CD4-positive, alpha-beta T cell treated with Interleukin-1 beta for 1 hour (primary cell): ENCODE data around the gene LSMEM2.
"Not testable (repeated sequence)": the region's sequence is repeated elsewhere in the genome, so short reads cannot be mapped to it uniquely, and the experiment has no call there.

ENCODE experiments used
- DNase-seq, 2 donors: peaks; one replicate each; pipeline ENCODE4 v3.0.0-alpha.2; 2020 to 2022

LSMEM2 gene

GRCh38 chr3:50300681-50301254 lies 21.9 kb downstream of the LSMEM2 start:
- DNase-seq: no peak

DNA sequence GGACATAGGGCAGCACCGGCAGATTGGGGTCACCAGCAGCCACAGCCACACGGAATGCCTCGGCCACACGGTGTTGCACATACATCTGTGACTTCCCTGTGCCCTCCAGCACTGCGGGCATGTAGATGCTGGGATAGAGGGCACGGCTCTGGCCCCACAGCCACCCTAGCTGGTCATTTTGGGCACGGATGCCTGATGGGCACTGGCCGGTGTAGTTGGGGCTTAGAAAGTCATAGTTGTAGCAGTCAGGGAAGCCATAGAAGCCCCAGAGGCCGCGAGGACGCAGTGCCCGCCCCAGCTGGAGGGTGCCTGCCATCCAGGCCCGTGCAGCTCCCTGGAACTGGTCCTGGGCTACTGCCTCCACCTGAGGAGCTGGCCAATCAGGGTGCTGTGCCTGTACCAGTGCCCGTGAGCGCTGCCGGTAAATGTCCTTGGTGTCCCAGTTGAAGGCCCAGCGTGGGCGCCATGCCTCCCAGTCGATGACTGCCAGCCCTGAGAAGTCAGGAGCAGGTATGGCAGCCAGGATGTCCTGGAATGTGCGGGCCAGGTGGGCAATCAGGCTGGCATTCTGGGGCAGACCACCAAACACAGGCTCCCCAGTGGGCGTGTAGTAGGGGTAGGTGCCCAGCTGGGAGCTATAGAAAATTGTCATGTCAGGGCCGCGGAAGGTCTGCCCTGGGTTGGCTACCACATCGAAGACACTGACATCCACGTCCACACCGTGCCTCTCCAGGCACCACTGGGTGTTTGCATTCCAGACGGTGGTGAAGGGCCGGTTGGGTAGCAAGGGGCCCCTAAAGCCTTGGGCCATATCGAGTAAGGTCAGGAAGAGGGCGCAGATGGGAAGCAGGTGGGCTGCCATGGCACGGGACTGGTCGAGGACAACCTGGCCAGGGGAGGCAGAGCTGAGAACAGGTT lies 23.5 kb downstream of the LSMEM2 start:
- DNase-seq: no peak

- DNase-seq: no peak
Observed at GRCh38 chr3:50303013-50303815, 24.3 kb downstream of the LSMEM2 start, which contains the start of gene HYAL1. Gene HYAL1, minus strand, starts transcription at chr3:50303574. Its CDS starts 618 bp downstream, at chr3:50302956.

DNA sequence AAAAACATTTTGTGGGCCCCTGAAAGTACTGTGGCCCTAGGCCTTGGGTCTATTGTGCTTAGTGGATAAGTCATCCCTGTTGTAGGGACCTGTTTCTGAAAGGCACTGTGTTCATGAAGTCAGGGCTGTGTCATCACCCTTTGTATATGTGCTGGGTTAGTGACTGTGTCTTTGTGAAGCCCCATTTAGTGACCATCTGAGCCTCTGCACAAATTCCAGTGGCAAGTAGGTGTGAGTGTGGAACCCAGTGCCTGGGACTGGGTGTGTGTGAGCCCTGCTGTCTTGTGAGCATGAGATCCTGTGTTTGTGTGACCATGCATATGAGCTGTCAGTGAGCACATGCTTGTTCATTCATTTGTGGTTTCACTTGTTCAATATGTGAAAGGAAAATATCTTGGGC lies 25.7 kb downstream of the LSMEM2 start:
- DNase-seq: no peak

DNA sequence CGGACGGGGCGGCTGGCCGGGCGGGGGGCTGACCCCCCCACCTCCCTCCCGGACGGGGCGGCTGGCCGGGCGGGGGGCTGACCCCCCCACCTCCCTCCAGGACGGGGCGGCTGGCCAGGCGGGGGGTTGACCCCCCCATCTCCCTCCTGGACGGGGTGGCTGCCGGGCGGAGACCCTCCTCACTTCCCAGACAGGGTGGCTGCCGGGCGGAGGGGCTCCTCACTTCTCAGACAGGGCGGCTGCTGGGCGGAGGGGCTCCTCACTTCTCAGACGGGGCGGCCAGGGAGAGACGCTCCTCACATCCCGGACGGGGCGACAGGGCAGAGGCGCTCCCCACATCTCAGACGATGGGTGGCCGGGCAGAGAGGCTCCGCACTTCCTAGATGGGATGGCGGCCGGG lies 33.2 kb downstream of the LSMEM2 start:
- DNase-seq: not testable (repeated sequence)

- DNase-seq: no peak
Observed at GRCh38 chr3:50314342-50314741, 35.5 kb downstream of the LSMEM2 start.

- DNase-seq: no peak
Observed at GRCh38 chr3:50314816-50315215, 35.9 kb downstream of the LSMEM2 start.

DNA sequence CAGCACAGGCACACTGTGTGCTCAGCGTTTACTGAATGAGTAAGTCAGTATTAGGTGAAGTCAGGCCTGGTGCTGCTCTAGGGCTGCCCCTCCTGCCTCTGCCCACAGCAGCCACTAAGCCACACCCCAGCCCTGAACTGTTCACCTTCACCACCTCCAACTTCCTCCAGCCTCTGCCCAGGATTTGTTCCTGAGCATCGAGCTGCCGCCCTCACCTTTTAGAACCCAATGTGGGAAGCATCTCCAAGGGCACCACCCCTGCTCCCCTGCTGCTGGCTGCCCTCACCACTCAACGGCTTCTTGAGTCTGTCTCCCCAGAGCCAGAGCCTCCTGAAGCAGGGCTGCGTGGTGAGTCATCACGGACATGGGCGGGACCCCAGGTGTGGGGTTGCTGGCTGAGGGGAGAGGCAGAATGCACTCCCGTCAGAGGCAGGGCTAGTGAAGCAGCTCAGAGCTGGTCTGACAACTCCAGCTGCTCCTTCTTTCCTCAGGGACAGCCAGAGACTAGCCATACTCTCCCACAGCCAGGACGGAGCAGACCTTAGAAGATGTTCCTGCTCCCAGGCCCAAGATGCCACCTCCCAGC lies 37.9 kb downstream of the LSMEM2 start:
- peak; percentile 60 to 75 for DNase-seq

GRCh38 chr3:50317300-50317699 lies 38.4 kb downstream of the LSMEM2 start:
- DNase-seq: no peak

GRCh38 chr3:50318163-50318562 lies 39.3 kb downstream of the LSMEM2 start:
- DNase-seq: no peak

DNA sequence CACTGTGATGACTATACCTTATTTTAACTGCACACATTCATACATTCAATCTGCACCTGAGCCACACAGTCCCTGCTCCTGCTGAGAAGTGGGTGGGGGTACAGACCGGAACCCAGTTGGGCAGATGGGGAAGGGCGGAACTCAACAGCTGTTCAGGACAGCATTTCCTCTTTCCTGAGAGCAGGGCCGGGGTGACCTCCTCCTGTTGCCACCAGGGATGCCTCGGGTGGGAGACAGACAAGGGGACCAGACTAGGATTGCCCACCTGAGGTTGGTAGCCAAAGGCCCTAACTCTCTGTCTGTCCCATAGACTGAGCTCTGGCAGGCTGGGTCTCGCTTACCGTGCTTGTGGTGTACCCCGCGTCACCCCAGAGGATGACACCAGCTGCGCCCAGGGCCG lies 39.7 kb downstream of the LSMEM2 start:
- no peak for DNase-seq

GRCh38 chr3:50319181-50319893 lies 40.5 kb downstream of the LSMEM2 start:
- DNase-seq: no peak

GRCh38 chr3:50319894-50320625 lies 41.2 kb downstream of the LSMEM2 start:
- DNase-seq: no peak

DNA sequence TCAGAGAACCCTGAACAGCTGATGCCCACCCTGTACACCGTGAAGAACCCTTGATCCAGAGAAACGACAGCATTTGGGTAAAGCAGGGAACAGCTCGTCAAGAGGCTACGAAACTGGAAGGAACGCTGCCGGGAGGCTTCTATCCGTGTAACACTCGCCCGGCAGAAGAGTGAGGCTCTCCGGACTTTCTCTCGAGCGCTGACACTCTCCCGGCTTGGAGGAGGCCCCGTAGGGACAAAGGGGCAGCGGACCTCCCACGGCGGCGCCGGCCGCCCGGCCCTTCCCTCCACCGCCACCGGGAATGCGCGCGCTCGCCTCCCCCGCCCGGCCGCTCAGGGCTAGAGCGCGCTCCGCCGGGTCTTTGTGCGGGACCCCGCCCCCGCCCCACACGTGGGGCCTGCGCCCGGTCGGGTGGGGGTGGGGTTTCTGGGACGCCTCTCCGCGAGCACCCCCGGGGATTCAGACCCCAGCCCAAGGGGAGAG lies 42.0 kb downstream of the LSMEM2 start:
- peak; percentile 65 to 66 for DNase-seq

- peak; percentile 84 to 85 for DNase-seq
Observed at GRCh38 chr3:50321336-50322114, 42.6 kb downstream of the LSMEM2 start.

DNA sequence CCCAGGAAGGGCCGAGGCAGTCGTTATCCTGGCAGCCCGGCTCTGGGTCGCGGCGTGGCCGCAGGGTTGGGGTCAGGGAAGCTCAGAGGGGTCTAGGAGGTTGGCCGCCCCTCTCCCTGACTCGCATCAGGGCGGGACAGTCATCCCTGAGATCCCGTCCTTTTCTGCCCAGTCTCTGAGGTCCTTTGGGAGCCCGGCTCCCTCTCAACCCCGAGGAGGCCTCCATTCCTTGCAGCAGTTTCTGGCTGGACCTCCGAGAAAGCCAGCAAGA lies 43.2 kb downstream of the LSMEM2 start:
- no peak for DNase-seq

GRCh38 chr3:50322386-50323091 lies 43.7 kb downstream of the LSMEM2 start, which contains the start of gene HYAL2:
Gene HYAL2, minus strand, starts transcription at chr3:50322745. Its CDS starts 2,256 bp downstream, at chr3:50320489.
- DNase-seq: no peak

GRCh38 chr3:50323092-50323600 lies 44.3 kb downstream of the LSMEM2 start:
- DNase-seq: no peak

DNA sequence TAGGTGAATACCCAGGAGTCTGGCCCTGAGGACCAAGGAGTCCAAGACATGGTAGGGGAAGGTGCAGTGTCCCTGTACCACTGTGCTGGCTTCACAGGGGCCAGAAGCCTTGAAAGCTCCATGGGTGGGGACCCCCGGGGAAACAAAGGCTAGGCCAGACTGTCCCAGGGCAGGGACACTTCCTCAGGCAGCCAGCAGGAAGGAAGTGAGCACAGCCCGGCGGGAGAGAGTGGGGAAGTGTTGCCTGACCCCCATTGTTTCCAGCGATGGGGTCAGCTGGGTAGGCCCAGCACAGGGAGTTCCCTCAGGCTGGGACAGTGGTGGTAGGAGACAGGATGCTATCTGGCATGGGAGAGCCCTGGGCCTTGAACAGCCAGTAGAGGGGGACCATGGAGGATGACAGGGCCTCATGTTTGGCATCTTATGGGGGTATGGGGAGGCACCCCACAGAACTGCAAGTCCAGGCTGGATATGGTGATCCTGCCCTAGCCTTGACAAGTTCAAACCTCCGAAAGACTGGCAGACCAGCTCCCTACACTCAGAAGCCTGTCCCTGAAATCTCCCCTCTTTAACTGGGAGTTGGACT lies 44.8 kb downstream of the LSMEM2 start:
- no peak for DNase-seq
